Kidney tubule cell (primary cell): ENCODE measurements around the gene PPFIA4.

ENCODE experiments used
- DNase-seq: peaks from one replicate; pipeline ENCODE4 v3.0.0-alpha.2; 2018; ENCODE audit warnings: low spot score

The PPFIA4 gene

GRCh38 chr1:203126866-203127665 lies 100.8 kb downstream of the PPFIA4 start:
- DNase-seq, result peak; percentile 22

GRCh38 chr1:203127666-203128430 lies 101.6 kb downstream of the PPFIA4 start, which contains the start of gene ADORA1:
Gene ADORA1 (plus strand): TSS chr1:203127726. CDS start chr1:203128842, 1,116 bp downstream.
- peak; percentile 76 for DNase-seq

DNA sequence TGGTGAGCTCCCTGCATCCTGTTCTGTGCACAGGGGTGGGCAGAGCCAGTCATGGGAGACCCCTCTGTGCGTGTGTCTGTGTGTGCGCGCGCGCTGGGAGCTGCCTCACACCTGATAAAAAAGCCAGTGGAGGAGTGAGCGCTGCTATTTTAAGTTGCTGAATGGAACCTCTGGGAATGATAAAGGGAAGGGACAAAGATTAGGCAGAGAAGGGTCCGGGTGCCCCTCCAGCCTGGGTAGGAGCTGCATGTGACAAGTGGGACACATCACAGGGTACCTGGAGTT lies 102.1 kb downstream of the PPFIA4 start:
- no peak for DNase-seq
